H1 (cell line): ENCODE measurements around the gene MCM8. TPM values are rescaled to one million over a fixed set of nuclear protein-coding genes. Genes with fewer than 3 reads are reported as not detected.

Source experiments
- CTCF ChIP-seq, 3 experiments: IDR thresholded peaks; 1 replicate in 2 of 3; 2 replicates in 1 of 3; pipeline versions ENCODE4 v1.5.1 to v1.6.1; 2011; ENCODE audit warnings: low read length in 3 of 3, mild to moderate bottlenecking in 3 of 3, inconsistent platforms in 2 of 3, low read depth in 1 of 3, moderate library complexity in 1 of 3; ENCODE audit not compliant: insufficient read depth in 1 of 3; ENCODE audit errors: control extremely low read depth in 1 of 3
- JUN ChIP-seq: IDR thresholded peaks from 2 replicates; pipeline ENCODE4 v1.6.1; 2011; ENCODE audit warnings: low read depth, mild to moderate bottlenecking, improper control_type of control experiment, low read length
- RFX5 ChIP-seq: IDR thresholded peaks from 2 replicates; pipeline ENCODE4 v1.6.1; 2011; ENCODE audit warnings: low read depth, low read length, improper control_type of control experiment, borderline replicate concordance
- SIN3A ChIP-seq, 2 experiments: IDR thresholded peaks in 1 of 2; conservative IDR thresholded peaks in 1 of 2; 2 replicates each; pipeline ENCODE4 v1.6.1; 2011 to 2012; ENCODE audit warnings: low read length in 2 of 2, improper control_type of control experiment in 1 of 2, low read depth in 1 of 2, mild to moderate bottlenecking in 1 of 2
- polyA plus RNA-seq, 7 experiments: library from polyadenylated mRNA; depleted of rRNA in 3 of 7; stranded (reverse) in 5 of 7; unstranded in 2 of 7; fragments of >200 nt in 5 of 7; fragments of 200-250 nt in 2 of 7; gene quantifications; 1 replicate in 5 of 7; 2 replicates in 1 of 7; 4 replicates in 1 of 7; pipeline versions ENCODE4 v1.2.1 to v1.2.3, GENCODE V29; 2011 to 2013; ENCODE audit warnings: missing spikeins in 2 of 7, mixed read lengths in 2 of 7
- total RNA-seq: library from RNA; stranded (reverse); fragmentation: NEBNext Ultra II Directional; extraction: Animal tissue kit (Norgen Biotek cat#: 25700); gene quantifications from 2 replicates; pipeline ENCODE4 v1.2.1, GENCODE V29; 2021

MCM8 gene
- total and polyA plus RNA-seq, 2 of the 8 experiments (the other 6 are each of a cell fraction or from before 2014, with no cell fraction given): 7.1 to 31.9 TPM

DNA sequence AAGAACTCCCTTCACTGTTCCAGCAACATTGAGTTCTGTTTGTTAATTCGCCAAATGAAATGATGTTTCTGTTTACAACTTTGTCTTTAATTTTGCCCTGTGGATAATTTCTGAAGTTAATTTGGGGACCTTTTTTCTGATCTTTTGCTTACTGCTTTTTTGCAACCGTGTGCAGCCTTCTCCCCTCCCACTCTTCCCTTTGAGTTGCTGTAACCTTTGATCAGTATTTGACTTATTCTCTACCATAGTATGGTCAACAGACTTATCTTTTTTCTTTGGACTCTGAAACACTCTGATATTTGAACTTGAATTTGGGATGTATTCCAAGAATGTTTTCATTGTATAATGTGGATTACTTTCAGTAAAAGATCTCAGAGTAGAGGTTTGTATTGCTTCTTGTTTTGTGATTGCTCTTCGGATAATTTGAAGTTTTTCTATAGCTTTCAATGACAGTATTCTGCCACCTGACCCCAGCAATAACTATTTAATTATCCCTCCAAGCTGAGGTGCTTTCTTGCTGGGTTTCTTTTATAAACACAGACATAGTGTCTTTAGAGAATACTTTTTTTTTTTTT lies 57.2 kb downstream of the MCM8 start (continued):
- no peak for TF ChIP-seq JUN
- TF ChIP-seq RFX5: no peak
- no peak for TF ChIP-seq SIN3A (conservative IDR thresholded peaks at IDR 0.05 in 1 of 2, IDR thresholded peaks at IDR 0.05 in 1 of 2; ENCODE audit: low read depth in 1 of 2, low read length in 2 of 2)
- TF ChIP-seq CTCF (IDR thresholded peaks at IDR 0.05; ENCODE audit: control extremely low read depth in 1 of 3, insufficient read depth in 1 of 3, low read depth in 1 of 3, low read length in 3 of 3): no peak
